SK-N-MC (cell line): ENCODE data around the gene DEGS2.

Experiments used
- EZH2 ChIP-seq: fragments of 200-600 bp; sonication (generic); IDR thresholded peaks from one replicate; pipeline ENCODE4 v1.6.1; 2017; ENCODE audit warnings: antibody characterized with exemption
- FOXP2 ChIP-seq: optimal IDR thresholded peaks from 2 replicates; pipeline ENCODE3; 2011; ENCODE audit warnings: mild to moderate bottlenecking, moderate library complexity; ENCODE audit not compliant: insufficient read depth; ENCODE audit errors: extremely low read length, control extremely low read depth
- POLR2AphosphoS5 ChIP-seq: IDR thresholded peaks from 2 replicates; pipeline ENCODE4 v1.6.1; 2012; ENCODE audit warnings: mild to moderate bottlenecking, low read depth, low read length, borderline replicate concordance

DNA sequence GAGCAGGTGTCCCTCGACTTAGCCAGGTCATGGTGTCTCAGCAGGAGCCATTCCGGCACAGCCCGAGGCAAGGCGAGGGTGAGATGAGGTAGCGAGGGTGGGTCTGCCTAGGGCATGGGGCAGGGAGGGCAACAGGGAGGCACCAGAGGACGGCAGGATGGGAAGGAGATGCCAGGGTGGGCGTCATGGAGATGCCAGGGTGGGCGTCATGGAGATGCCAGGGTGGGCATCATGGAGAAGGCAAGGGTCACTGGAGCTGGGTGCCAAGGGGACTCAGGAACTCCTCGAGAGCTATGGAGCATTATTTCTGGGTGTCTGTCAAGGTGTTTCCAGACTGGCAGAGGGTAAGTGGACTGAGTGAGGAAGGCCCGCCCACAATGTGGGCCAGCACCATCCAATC, 7.4 kb downstream of the DEGS2 start:
- no peak for TF ChIP-seq EZH2
- no peak for TF ChIP-seq POLR2AphosphoS5
- no peak for TF ChIP-seq FOXP2
